GM23338 (cell line): ENCODE data around the gene SDHB.

Source experiments
- CTCF ChIP-seq, 2 experiments: fragments of 200-600 bp in 1 of 2; sonication (generic) in 1 of 2; conservative IDR thresholded peaks; 2 replicates each; pipeline versions ENCODE4 v1.5.1 to v1.6.1; 2016 to 2017; ENCODE audit warnings: antibody characterized with exemption in 2 of 2, low read depth in 2 of 2, mild to moderate bottlenecking in 2 of 2, moderate library complexity in 1 of 2
- ETS1 ChIP-seq: IDR thresholded peaks from 2 replicates; pipeline ENCODE4 v1.6.1; 2016; ENCODE audit warnings: antibody characterized with exemption
- EZH2 ChIP-seq: fragments of 200-600 bp; sonication (generic); IDR thresholded peaks from one replicate; pipeline ENCODE4 v1.8.0; 2017; ENCODE audit warnings: antibody characterized with exemption, mild to moderate bottlenecking, low read depth; ENCODE audit not compliant: unreplicated experiment
- EZH2phosphoT487 ChIP-seq: fragments of 200-600 bp; sonication (generic); IDR thresholded peaks from one replicate; pipeline ENCODE4 v1.8.1; 2018; ENCODE audit warnings: antibody characterized with exemption; ENCODE audit not compliant: unreplicated experiment
- JUNB ChIP-seq: IDR thresholded peaks from one replicate; pipeline ENCODE4 v1.6.1; 2016; ENCODE audit warnings: antibody characterized with exemption; ENCODE audit not compliant: unreplicated experiment
- POLR2AphosphoS5 ChIP-seq: IDR thresholded peaks from 2 replicates; pipeline ENCODE4 v1.6.1; 2016; ENCODE audit warnings: antibody characterized with exemption, low read depth
- REST ChIP-seq: IDR thresholded peaks from one replicate; pipeline ENCODE4 v1.6.1; 2018; ENCODE audit warnings: antibody characterized with exemption; ENCODE audit not compliant: unreplicated experiment
- ZNF114 ChIP-seq: fragments of 250-450 bp; sonication (Bioruptor Pico); IDR thresholded peaks from 2 replicates; pipeline ENCODE4 v1.5.0; 2020; ENCODE audit warnings: mild to moderate bottlenecking, moderate library complexity

GRCh38 chr1:17101261-17101660, 47.4 kb upstream of the SDHB start:
- TF ChIP-seq CTCF (conservative IDR thresholded peaks at IDR 0.05; ENCODE audit: low read depth in 2 of 2) (no peak), POLR2AphosphoS5 (no peak), EZH2phosphoT487 (no peak), EZH2 (no peak), REST (no peak), JUNB (no peak), ETS1 (no peak), ZNF114 (CRISPR knock-in tag) (no peak)
